Measurements from ENCODE around the gene ELL3.
"Not testable (repeated sequence)": the region's sequence is repeated elsewhere in the genome, so short reads cannot be mapped to it uniquely, and the experiment has no call there.

ELL3 gene

DNA sequence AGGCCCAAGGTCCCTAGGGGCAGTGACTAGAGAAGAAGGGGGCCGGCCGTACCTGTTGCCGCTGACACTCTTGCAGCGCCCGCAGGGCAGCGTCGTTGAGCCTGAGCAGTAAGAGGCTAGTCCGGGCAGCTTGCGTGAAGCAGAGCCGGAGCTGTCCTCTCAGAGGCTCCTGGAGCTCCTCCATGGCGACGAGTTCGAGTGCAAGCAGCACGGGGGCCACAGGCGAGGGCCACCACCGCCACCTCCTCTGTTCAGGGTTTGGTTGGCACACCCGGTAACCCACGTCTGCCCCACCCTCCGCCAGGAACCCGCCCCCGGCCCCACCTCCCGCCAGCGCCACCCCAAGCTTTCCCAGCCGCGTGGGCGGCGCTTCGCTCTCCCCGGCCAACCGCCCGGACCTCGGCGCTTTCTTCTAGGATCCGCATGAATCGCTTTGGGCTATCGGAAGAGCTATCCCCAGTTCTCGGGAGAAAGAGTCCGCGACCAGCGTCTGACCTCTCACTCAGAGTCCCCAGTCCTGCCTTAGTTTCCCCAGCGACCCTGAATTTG is at the start of gene ELL3:
Gene ELL3 (minus strand): TSS at position 249 of the 549 bp plus-strand sequence. CDS start 65 bp downstream, at position 184.
- peak; percentile 79 for DNase-seq

GRCh38 chr15:43826029-43826507 is 49.3 kb upstream of the ELL3 start:
- DNase-seq: no peak

DNA sequence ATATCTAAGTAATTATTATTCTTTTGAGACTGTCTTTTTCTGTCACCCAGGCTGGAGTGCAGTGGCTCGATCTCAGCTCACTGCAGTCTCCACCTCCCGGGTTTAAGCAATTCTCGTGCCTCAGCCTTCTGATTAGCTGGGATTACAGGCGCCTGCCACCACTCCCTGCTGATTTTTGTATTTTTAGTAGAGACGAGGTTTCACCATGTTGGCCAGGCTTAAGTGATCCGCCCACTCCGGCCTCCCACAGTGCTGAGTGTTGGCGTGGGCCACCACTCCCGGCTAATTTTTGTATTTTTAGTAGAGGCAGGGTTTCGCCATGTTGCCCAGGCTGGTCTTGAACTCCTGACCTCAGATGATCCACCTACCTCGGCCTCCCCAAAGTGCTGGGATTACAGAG is 48.5 kb upstream of the ELL3 start:
- DNase-seq: not testable (repeated sequence)

GRCh38 chr15:43824302-43825246 is 47.8 kb upstream of the ELL3 start, which contains the start of gene MFAP1:
MFAP1 (minus strand) TSS chr15:43824690; CDS start chr15:43824569, 121 bp downstream.
- DNase-seq: peak; percentile 96

DNA sequence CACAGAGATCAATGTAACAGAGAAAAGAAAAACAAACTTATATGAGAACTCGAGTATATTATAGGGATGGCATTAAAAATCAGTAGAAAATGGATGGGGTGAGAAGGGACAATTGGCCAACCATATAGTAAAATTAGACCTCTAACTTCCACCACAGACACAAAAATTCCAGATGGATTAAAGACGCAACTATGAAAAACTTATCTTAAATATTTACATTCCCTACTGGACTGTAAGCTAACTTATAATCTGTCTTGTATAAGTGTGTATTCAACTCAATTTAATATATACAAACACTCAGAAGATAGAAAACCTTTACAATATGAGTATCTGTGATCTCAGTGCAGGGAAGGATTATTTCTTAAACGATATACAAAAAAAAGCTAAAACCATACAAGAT is 44.7 kb upstream of the ELL3 start:
- DNase-seq: no peak

DNA sequence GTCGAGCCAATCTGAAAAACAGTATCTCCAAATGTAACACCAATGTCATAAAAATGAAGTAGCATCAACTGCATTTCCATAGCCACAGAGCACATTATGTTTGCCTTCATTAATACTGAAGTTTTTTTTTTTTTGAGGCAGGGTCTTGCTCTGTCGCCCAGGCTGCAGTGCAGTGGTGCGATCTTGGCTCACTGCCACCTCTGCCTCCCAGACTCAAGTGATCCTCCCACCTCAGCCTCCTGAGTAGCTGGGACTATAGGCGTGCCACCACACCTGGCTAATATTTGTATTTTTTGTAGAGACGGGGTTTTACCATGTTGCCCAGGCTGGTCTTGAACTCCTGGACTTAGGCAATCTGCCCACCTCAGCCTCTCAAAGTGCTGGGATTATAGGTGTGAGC is 38.3 kb upstream of the ELL3 start:
- not testable (repeated sequence) for DNase-seq

DNA sequence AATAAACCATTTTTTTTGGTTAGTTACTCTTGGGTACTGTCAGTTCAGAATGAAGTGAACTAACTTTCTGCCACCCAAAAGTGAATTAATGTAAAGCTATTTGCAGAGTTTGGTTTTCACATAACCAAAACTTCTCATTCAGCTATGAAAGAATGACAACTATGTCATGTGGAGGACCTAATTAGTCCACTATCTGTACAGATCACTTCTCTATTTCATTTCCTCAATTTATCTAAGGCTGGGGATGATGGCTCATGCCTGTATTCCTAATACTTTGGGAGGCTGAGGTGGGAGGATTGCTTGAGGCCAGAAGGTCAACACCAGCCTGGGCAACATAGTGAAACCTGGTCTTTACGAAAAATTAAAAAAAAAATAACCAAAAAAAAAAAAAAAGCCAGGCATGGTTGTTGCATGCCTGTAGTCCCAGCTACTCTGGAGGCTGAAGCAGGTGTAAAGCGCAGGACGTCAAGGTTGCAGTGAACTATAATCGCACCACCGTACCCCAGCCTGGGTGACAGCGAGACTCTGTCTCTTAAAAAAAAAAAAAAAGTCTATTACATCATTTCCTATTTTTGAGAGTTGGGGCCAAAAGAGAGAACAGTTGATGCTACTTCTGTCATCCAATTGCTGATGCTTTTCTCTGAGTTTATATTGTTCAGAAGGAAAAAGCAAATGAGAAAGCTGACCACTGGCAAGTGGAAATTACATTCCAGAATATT is 32.4 kb upstream of the ELL3 start:
- no peak for DNase-seq

DNA sequence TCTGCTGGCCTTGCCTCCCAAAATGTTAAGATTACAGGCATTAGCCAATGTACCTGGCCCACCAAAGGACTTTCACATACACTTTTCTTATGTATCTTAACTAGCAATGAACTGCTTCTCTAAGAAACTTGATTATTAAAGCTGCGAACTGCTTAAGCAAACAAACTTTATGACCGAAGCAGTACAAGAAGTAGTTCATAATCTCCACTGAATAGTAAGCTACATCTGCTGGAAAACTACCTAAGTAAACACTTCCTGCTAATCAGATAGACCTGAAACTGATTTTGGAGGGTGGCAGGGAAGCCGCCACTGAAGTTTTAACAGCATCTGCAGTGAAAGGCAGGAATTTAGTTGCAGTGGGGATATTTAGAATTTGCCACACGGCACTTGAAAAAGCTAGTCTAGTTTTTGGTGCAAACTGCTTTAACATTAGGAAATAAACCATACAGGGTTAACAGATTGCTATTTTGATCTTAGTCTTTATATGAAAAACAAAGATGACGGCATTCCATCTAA is 31.7 kb upstream of the ELL3 start:
- DNase-seq: no peak

GRCh38 chr15:43802676-43803075 is 25.9 kb upstream of the ELL3 start:
- DNase-seq: not testable (repeated sequence)

GRCh38 chr15:43800286-43801141 is 23.7 kb upstream of the ELL3 start, which contains the start of gene HYPK:
HYPK (plus strand) TSS chr15:43800599; CDS start chr15:43800623, 24 bp downstream.
- peak; percentile 93 for DNase-seq

DNA sequence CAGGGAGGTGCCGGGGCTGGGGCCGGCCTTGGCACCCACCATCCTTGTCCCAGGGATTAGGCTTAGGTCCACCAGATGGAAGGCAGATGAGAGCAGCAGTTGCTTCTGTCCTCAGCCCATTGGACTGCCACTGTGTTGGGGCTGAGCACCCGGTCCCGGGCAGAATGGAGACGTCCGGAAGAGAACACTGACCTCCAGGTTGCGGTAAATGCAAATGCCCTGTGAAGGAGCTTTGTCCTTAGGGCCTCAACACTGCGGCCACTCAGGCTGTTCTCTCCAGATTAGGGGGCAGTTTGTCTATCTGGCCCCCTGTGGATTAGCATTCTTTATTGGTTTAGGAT is 23.1 kb upstream of the ELL3 start, which contains the start of gene SERINC4:
Gene SERINC4 (minus strand): TSS at position 276 of the 341 bp plus-strand sequence. CDS start 234 bp downstream, at position 42.
- no peak for DNase-seq

DNA sequence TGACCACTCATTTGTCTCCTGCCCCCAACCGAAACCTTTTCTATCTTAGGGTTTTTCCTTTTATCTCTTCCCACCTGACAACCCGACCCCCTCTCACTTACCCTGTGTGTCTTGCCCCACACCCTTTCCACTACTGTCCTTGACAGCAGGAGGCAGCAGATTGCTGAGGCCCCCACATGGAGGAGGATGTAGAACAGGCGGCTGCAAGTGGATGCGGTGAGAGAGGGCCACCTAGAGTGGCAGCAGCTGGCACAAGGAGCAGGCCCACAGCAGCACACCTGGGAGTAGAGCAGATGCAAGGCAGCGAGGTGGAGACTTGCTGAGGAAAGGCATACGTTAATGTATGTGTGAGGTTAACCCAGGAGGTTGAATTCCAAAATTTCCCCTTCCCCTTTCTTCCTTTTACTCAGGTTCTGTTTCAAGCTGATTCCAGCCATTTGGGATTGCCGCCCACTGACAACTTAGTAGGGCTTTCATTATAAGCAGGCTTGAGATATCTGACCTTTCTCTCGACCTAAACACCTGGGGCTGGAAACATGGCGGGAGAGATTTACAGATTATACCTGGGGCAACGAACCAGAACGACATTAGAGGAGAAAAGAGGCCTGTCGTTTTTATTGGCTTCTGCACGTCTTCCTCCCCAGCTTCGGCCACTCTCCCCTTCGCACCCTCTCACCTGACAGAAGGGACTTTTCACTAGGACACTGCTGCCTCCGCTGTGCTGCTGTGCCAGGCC is 22.6 kb upstream of the ELL3 start:
- DNase-seq: no peak

DNA sequence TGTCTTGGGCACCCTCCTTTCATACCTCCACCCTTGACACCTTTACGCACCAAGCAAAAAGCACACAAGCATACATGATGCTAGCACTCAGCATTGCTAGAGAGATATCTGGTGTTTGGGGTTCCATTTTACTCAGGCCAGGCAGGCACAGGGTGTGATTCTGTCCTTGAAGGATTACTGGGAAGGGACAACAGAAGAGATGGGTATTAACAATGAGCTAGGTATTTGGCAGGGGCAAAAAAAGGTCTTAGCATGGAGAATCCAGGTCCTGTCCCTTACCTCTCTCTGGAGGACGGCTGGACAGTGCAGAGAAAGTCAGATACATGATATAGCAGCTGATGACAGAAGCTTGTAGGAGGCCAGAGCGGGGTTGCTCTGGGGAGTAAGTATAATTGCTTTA is 19.8 kb upstream of the ELL3 start:
- DNase-seq: no peak

DNA sequence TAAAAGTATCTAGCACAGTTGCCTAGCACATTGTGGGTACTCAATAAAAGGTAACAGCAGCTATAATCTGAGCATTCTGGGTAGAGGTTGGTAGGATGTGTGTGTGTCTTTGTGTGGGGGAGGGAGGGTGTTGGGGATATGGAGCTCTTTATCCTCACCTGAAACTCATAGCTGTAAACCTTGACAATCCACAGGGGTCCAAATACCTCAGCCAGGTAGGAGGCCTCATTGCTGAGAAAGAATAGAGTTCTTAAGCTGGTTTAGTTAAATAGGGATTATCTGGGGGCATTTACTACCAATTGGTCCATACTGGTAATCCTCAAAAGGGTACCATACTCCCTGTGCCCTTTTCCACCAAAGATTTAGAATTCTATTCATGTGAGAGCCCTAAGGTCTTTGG is 19.2 kb upstream of the ELL3 start:
- DNase-seq: no peak

DNA sequence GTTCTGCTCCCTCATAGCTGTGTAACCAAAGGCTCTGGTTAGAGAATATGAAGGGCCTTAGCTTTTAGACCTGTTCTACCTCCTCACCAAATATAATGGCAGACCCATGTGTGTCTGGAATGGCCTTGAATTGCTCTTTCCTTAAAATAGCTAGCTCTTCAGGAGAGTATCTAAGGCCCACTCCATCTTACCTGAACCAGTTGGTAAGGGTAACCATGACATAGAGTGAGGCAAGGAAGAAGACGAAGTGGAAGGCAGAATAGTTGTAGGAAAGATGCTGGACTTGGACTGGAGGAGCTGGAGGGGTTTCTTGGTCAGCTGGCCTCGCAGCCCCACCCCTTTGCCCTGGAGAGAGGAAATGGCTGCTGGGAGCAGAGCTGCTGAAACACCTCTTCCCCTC is 18.4 kb upstream of the ELL3 start:
- no peak for DNase-seq

- DNase-seq: no peak
Observed at GRCh38 chr15:43794269-43795037, 17.7 kb upstream of the ELL3 start.

- DNase-seq: no peak
Observed at GRCh38 chr15:43793647-43794046, 16.9 kb upstream of the ELL3 start.

- peak; percentile 42 for DNase-seq
Observed at GRCh38 chr15:43792761-43793476, 16.2 kb upstream of the ELL3 start.

GRCh38 chr15:43791993-43792760 is 15.4 kb upstream of the ELL3 start, which contains the start of gene SERF2:
SERF2 (plus strand) TSS chr15:43792320; CDS start chr15:43792377, 57 bp downstream.
- peak; percentile 100 for DNase-seq
